Kidney (tissue), 14 donors: ENCODE data around the gene CCDC57. TPM values are rescaled to one million over a fixed set of nuclear protein-coding genes. Genes with fewer than 3 reads are reported as not detected.

Experiments used
- DNase-seq, 5 donors: peaks; one replicate each; pipeline ENCODE4 v3.0.0-alpha.2; 2013 to 2020
- FAIRE-seq: peaks from 2 replicates; lab custom pipeline; 2012; peaks lifted over from hg19 to GRCh38; lab: Jason Lieb, UNC
- H3K27ac ChIP-seq, 2 donors: one replicate each; pipeline ENCODE4 v1.7.0; 2013; ENCODE audit warnings: low read depth in 2 of 2, low read length in 2 of 2, inconsistent platforms in 1 of 2
- H3K27me3 ChIP-seq: one replicate; pipeline ENCODE4 v1.7.1; 2013; ENCODE audit warnings: low read length, inconsistent platforms; ENCODE audit not compliant: control insufficient read depth, insufficient read depth
- H3K36me3 ChIP-seq, 3 donors: one replicate each; pipeline versions ENCODE4 v1.7.0 to v1.7.1; 2013; ENCODE audit warnings: low read length in 3 of 3, control low read depth in 1 of 3, inconsistent platforms in 1 of 3; ENCODE audit not compliant: insufficient read depth in 3 of 3, control insufficient read depth in 2 of 3
- H3K4me1 ChIP-seq, 3 donors: one replicate each; pipeline versions ENCODE4 v1.7.0 to v1.7.1; 2013; ENCODE audit warnings: low read length in 3 of 3, inconsistent platforms in 1 of 3, low read depth in 1 of 3; ENCODE audit not compliant: control insufficient read depth in 2 of 3, insufficient read depth in 2 of 3
- H3K4me3 ChIP-seq, 3 donors: one replicate each; pipeline versions ENCODE4 v1.7.0 to v1.8.1; 2013; ENCODE audit warnings: low read length in 3 of 3, control low read depth in 1 of 3, inconsistent platforms in 1 of 3
- H3K9ac ChIP-seq, 3 donors: one replicate each; pipeline versions ENCODE4 v1.7.0 to v1.7.1; 2013; ENCODE audit warnings: low read length in 3 of 3, control low read depth in 1 of 3, inconsistent platforms in 1 of 3
- H3K9me3 ChIP-seq, 3 donors: one replicate each; pipeline versions ENCODE4 v1.7.0 to v1.7.1; 2013; ENCODE audit warnings: low read length in 3 of 3, control low read depth in 1 of 3, inconsistent platforms in 1 of 3; ENCODE audit not compliant: control insufficient read depth in 2 of 3, insufficient read depth in 1 of 3
- intact Hi-C: fragments of 100-400 bp; cut with DNase I; formaldehyde crosslinking; loops from one replicate; pipeline ENCODE4 v1.11.1; 2022
- polyA plus RNA-seq: library from polyadenylated mRNA; stranded (reverse); fragments of 350-450 nt; fragmentation: Illumina TruSeq; extraction: RNeasy Lipid Tissue Mini Kit (QIAGEN cat#74804); gene quantifications from one replicate; pipeline ENCODE4 v1.2.3, GENCODE V29; 2014; ENCODE audit warnings: low read depth, low replicate concordance; ENCODE audit not compliant: insufficient read depth
- total RNA-seq: library from RNA; stranded (reverse); fragmentation: NEBNext Ultra II Directional; extraction: Animal tissue kit (Norgen Biotek cat#: 25700); gene quantifications from one replicate; pipeline ENCODE4 v1.2.1, GENCODE V29; 2021
- TF ChIP-seq, protein P1 (sequence below): IDR thresholded peaks from 3 replicates; pipeline ENCODE4 v1.5.1; 2012; ENCODE audit warnings: mild to moderate bottlenecking, moderate library complexity, borderline replicate concordance; ENCODE audit not compliant: insufficient read depth; ENCODE audit errors: extremely low read depth
- donor health status: control.
- donor health status: control.
- donor health status: control.
- donor health status: control.
- donor health status: control.
- donor health status: DM: yes; HTN: yes; CAD: no.
- donor health status: Normal renal cell carcinoma (clear cell type).

The CCDC57 gene
- total and polyA plus RNA-seq, 2 donors from 2014 or later = 46.7 to 79.4 TPM

DNA sequence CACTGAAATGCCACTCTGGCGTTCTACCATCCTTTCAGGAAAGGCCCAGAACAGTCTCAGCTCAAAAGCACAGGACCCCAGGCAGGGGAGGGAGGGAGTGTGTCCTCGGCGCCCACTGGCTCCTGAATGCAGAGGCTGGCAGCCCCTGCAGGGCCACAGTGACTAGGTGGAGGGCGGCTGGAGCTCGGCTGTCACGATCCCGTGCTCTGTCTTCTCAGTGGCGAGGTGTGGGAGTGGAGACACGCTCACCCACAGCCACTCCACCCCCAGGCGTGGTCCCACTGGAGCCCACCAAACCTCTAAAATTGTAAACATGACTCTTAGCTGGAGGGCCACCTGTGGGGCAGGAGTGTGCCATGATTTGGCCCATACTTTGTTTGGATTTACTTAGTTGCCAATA lies 98.2 kb downstream of the CCDC57 start:
- DNase-seq (no peak), FAIRE-seq (no peak)
- no peak overlapping the region for H3K4me3 ChIP-seq
- H3K4me1 ChIP-seq = no peaks in the 10 kb centered on the region
- no peaks in the 10 kb centered on the region for H3K27me3 ChIP-seq
- intact Hi-C loops = loop anchor here (10.0 kb wide), 1 partner anchor 60 kb away; no protein-coding TSS in a partner anchor
- H3K27ac ChIP-seq = no peak overlapping the region
- peaks cover 0 to 10% (median 0%) of the 10 kb centered on the region in 3 donors for H3K36me3 ChIP-seq
- H3K9ac ChIP-seq = no peak overlapping the region
- TF ChIP-seq, protein P1, sequence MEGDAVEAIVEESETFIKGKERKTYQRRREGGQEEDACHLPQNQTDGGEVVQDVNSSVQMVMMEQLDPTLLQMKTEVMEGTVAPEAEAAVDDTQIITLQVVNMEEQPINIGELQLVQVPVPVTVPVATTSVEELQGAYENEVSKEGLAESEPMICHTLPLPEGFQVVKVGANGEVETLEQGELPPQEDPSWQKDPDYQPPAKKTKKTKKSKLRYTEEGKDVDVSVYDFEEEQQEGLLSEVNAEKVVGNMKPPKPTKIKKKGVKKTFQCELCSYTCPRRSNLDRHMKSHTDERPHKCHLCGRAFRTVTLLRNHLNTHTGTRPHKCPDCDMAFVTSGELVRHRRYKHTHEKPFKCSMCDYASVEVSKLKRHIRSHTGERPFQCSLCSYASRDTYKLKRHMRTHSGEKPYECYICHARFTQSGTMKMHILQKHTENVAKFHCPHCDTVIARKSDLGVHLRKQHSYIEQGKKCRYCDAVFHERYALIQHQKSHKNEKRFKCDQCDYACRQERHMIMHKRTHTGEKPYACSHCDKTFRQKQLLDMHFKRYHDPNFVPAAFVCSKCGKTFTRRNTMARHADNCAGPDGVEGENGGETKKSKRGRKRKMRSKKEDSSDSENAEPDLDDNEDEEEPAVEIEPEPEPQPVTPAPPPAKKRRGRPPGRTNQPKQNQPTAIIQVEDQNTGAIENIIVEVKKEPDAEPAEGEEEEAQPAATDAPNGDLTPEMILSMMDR = no peak
- no peaks in the 10 kb centered on the region for H3K9me3 ChIP-seq

DNA sequence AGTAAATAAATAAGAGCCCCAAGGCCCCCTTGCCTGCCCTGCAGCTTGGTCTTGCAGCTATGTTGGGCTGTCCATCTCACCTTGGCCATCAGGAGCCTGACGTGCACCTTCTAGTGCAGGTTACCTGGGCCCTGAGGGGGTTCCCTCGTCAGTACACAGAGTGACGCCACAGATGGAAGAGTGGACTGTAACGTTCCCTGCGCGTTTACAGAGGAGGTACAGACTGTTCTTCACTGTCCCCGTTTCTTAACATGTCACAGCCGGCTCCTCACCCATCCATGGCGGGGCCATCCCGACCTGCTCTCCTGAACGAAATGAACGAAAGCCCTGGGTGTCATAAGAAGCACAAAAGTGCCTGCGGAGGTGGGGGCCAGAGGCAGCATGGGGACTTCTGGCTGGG lies 98.7 kb downstream of the CCDC57 start:
- H3K4me1 ChIP-seq = no peaks in the 10 kb centered on the region
- no peak overlapping the region for H3K9ac ChIP-seq
- peaks cover 0 to 10% (median 0%) of the 10 kb centered on the region in 3 donors for H3K36me3 ChIP-seq
- no peak overlapping the region for H3K27ac ChIP-seq
- TF ChIP-seq, protein P1 = no peak
- no peak overlapping the region for H3K4me3 ChIP-seq
- intact Hi-C loops = loop anchor here (10.0 kb wide), 1 partner anchor 61 kb away; no protein-coding TSS in a partner anchor
- no peaks in the 10 kb centered on the region for H3K9me3 ChIP-seq
- DNase-seq (no peak), FAIRE-seq (no peak)
- H3K27me3 ChIP-seq = no peaks in the 10 kb centered on the region

DNA sequence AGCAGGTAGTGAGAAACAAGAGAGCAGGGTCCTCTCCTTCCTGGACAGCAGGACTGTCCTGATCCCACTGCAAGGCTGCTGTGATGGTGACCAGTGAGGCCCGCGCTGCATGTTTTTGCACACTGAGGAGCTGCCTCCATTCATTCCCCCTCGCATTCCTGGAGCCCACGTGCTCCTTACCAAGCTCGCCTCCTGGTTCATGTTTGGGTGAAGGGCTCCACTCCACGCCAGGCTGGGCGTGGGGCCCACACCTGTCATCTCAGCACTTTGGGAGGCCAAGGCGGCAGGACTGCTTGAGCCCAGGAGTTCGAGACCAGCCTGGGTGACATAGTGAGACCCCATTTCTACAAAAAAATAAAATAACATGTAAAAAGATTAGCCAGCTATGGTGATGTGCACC lies 99.2 kb downstream of the CCDC57 start:
- no peaks in the 10 kb centered on the region for H3K4me1 ChIP-seq
- no peaks in the 10 kb centered on the region for H3K27me3 ChIP-seq
- FAIRE-seq (no peak), DNase-seq (no peak)
- no peak overlapping the region for H3K4me3 ChIP-seq
- H3K9me3 ChIP-seq = no peaks in the 10 kb centered on the region
- peaks cover 0 to 10% (median 0%) of the 10 kb centered on the region in 3 donors for H3K36me3 ChIP-seq
- intact Hi-C loops = loop anchor here (10.0 kb wide), 1 partner anchor 61 kb away; no protein-coding TSS in a partner anchor
- no peak overlapping the region for H3K9ac ChIP-seq
- TF ChIP-seq, protein P1 = no peak
- H3K27ac ChIP-seq = no peak overlapping the region

DNA sequence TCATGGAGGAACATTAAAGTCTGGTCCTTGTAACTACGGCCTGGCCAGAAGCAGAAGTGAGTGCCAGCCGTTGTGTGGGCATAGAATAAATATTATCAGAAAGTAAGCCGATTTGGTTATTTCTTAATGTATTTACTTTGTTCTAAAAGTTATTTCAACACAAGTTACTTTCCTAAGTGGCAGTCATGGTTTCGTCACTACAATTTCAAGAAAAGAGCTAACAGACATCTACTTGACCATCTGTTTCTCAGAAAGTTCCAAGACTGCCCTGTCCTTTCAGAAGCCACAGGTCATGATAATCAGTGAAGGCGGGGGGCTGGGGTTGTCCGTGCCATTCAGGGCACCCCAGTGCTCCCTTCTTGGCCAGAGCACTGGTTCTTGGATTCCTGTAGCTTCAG lies 99.7 kb downstream of the CCDC57 start:
- FAIRE-seq (no peak), DNase-seq (no peak)
- H3K4me3 ChIP-seq = no peak overlapping the region
- intact Hi-C loops = loop anchor here (10.0 kb wide), 1 partner anchor 62 kb away; no protein-coding TSS in a partner anchor
- peaks cover 0 to 1% (median 0%) of the 10 kb centered on the region in 3 donors for H3K4me1 ChIP-seq
- H3K9ac ChIP-seq = no peak overlapping the region
- H3K36me3 ChIP-seq = peaks cover 0 to 10% (median 2%) of the 10 kb centered on the region in 3 donors
- no peaks in the 10 kb centered on the region for H3K9me3 ChIP-seq
- H3K27me3 ChIP-seq = no peaks in the 10 kb centered on the region
- TF ChIP-seq, protein P1 = no peak
- no peak overlapping the region for H3K27ac ChIP-seq
